Kidney tubule cell (primary cell): ENCODE data around the gene ABLIM3.
A peak's percentile ranks its signal among the peaks of the same experiment; 100 is the strongest.

Experiments used
- DNase-seq: peaks from one replicate; pipeline ENCODE4 v3.0.0-alpha.2; 2018; ENCODE audit warnings: low spot score

ABLIM3 gene

DNA sequence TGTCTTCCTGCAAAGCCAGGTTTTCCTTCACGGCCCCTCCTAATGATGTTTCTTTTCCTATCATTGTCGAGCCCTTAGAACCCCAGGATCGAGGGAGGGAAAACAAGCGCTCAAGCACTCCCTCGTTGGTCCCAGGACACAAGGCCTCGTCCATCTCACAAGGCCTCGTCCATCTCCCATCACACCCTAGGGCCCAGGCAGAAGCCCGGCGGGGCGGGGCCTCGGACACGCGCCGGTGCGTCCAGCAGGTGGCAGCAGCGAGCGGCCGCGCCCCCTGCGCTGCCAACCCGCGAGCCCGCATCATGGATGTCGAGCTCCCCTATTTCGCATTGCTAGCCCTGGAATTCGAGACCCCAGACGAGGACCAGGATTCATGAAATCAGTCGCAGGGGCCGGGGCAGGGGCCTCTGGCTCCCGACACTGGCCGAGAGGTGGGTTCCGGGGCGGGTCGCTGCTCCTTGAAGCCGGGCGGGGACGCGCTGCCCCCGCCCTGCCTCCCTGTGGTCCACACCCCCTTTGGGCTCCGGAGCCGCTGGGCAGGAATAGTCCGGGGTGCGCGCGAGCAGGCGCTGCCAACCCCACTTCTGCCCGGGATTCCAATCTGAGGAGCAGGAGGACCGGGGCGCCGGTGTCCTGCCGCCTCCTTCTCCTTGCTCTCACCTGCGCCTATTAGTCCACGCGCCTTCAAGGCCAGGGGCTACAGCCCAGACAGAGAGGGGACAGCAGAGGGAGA is at the start of gene ABLIM3:
Gene ABLIM3 (plus strand): TSS at position 270 of the 733 bp plus-strand sequence. CDS start 603 bp downstream, outside the sequence.
- peak; percentile 77 for DNase-seq

DNA sequence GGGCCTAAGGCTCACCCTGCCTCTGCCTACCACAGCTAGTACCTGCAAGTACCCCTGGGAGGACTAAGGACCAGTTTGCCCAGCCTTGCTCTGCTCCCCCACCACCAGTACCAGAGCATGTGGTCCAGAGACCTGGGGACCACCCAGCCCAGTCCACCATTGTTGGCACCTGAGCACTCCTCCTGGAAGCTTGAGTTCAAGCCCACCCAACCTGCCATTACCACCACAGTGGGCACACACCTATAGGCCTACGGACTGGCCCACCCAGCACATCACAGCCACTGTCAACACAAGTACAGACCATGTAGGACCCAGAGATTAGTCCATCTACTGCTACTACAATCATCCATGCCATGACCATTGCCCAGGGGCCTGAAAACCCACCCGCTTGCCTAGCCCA is 47.7 kb upstream of the ABLIM3 start:
- no peak for DNase-seq

DNA sequence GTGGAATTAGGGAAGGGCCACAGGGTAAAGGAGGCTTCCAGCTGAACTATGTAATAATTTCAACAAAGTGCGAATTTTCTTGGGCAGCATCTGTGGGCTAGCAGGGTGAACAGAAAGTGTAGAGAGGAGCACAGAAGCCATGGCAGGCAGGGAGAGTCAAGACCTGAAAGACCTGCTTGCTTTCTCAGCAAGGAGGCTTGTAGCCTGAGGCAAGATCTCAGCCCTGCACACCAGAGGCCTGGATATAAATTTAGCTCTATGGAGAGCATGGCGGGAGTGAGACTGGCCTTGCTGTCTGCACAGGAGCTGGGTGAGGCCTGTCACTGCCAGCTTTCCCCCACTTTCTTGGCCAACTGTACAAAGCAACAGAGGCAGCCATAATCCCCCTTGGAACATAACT is 46.3 kb upstream of the ABLIM3 start:
- no peak for DNase-seq

DNA sequence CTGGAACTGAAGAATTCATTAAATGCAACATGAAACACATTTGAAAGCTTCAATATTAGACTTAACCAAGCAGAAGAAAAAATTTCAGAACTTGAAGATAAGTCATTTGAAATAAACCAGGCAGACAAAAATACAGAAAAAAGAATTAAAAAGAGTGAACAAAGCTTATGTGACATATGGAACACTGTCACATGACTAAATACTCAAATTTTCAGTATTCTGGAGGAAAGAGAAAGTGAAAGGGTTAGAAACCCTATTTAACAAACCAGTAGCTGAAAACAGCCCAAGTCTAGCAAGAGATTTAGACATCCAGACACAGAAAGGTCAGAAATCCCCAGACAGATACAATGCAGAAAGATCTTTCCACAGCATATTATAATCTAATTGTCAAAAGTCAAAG is 41.4 kb upstream of the ABLIM3 start:
- DNase-seq, result no peak

DNA sequence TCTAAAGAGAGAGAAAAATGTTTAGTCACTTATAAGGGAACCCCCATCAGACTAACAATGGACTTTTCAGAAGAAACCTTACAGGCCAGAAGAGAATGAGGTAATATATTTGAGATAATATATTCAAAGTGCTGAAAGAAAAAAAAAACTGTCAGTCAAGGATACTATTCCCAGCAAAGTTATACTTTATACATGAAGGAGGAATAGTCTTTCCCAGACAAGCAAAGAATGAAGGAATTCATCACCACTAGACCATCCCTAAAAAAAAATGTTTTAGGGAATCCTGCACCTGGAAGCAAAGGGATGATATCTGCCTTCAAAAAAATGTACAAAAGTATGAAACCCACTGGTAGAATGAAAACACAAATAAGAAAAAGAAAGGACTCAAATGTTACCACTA is 41.0 kb upstream of the ABLIM3 start:
- DNase-seq, result no peak

DNA sequence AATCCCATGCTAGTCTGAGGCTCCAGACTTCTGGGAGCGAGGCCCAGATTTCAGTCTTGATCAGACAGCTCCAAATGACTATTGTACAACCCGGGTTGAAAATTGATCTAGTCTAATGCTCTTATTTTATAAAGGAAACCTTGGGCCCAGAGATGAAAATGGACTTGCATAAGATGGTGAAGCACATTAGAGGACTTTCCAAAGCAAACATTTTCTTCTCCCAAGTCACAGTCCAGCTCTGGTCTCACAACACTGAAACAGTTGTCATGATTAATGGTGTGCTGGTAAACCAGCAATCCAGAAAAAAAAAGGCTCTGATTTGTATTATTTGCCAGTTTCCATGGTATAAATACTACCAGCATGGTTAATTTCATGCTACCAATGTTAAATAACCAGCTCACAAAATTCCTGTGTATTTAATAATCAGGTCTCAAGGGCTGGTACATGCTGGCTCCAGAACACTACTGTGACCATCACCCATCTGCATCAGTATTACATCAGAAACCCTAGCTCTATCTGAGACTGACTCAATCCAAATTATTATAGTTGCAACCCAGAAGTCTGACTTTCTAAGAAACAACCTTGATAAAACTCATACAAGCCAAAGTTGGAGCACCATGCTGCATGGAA is 32.5 kb upstream of the ABLIM3 start:
- DNase-seq, result peak; percentile 9

DNA sequence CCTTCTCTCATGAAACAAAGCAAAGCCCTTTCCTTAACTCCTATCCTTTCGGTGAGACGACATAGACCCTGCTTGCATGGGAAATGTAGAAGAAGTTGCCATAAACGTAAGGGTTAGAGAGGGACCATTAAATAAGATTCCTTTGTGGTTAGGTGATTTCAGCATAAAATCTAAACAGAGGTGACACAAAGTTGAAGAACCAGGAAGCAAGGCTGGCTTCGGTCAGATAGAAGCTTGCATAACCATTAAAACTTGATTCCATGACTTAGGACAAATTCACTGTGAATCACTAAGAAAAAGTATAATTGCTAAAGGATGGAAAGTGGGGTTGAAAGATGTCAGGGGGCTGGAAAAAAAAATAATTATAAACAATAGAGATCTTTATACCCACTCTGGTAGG is 30.9 kb upstream of the ABLIM3 start:
- peak; percentile 52 for DNase-seq

DNA sequence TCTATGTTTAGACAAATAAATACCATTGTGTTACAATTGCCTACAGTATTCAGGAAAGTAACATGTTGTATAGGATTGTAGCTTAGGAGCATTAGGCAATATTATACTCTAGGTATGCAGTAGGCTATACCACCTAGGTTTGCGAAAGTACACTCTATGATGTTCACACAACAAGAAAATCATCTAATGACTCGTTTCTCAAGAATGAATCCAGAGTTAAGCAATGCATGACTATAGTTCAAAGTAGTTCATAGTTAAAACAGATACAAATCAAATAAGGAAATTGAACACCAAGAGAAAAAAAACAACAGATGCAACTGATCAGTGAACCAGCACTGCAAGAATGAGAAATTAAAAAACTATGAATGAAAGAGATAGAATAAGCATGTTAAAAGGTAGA is 27.6 kb upstream of the ABLIM3 start:
- peak; percentile 88 for DNase-seq

DNA sequence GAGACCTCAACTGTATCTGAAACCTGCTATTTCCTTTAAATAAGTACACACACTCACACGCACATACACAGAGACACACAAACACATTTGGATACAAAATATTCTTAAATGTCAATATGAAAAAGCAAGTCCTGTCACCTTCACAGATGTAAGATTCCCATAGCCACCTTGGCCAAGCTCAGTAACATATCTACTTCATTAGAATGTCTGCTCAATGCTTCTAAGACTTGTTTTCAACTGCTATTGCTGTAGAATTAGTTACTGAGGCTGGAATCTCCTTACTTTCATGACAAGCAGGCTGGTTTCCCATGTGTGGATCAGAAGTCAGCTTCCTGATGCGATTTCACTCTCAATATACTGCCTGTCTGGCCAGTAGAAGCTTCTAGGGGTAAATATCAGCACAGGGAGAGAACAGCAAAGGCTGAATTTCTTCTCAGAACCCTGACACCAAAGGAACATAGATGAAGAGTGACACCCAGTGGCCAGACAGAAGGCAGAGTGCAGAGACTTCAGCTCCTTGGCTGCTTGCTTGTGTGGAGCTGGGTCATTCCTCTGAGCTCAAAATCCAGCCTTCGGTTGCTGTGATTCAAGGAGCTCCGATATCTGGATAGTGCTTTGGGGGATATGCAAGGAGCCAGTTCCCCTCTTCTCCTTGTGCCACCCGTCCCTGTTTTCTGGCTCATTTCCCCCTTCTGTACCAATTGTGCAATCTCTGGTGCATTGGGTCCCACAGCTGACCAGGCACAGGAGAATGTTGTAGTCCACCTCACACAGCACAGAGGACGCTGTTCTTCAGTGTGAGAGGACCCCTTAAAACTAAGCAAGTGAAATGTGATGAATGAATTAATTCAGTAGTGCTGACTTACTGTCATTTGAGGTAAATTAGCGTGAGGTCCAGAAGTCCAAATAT is 26.6 kb upstream of the ABLIM3 start:
- DNase-seq, result peak; percentile 88

DNA sequence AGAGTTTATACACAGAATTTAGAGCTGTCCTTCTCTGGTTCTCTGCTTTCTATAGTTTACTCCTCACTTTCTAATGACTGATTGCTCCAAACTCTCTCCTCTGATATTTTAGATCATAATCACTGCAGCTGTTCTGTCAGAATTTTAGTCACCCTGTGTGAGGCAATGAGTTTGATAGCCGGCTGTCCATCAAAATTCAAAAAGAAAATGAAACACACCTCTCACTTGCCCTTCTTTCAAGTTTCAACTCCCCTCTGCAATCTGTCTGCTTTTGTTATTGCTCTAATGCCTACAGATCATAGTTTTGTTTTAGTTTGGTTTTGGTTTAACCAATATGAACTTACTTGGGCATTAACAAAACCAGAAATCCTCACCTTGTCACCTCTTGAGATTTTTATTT is 23.3 kb upstream of the ABLIM3 start:
- DNase-seq, result no peak

DNA sequence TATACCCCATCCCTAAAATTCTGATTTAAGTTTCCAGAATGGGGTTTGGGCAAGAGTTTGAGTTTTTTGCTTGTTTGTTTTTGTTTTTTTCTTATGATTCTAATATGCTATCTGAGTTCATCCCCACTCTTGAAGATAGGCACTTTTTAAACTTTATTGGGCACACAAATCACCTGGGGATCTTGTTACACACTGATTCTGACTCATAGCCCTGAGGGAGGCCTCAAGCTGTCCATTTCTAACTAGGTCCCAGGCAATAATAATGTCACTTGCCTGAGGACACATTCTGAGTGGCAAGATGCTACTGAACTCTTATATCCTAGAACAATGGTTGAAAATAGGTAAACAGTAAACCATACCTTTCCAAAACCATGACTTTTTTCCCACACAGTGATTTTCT is 22.8 kb upstream of the ABLIM3 start:
- DNase-seq, result peak; percentile 44

DNA sequence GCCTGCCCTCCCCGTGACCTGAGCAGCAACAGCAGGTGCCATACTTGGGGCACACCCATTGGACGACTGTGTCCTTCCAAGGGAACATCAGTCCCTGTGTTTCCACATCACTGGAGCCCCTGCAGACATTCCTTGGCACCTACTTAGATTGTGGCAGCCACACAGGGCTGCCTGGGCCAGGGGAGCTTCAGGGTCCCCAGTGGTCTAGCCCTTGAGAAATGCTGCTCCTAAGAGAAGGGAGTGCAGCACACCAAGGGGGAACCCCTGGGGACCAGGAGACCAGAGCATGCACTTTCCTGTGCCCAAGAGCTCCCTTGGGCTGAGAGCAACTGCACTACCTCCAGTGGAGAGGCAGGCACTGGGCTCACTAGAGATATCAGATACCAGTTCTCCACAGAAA is 20.1 kb upstream of the ABLIM3 start:
- DNase-seq, result no peak

DNA sequence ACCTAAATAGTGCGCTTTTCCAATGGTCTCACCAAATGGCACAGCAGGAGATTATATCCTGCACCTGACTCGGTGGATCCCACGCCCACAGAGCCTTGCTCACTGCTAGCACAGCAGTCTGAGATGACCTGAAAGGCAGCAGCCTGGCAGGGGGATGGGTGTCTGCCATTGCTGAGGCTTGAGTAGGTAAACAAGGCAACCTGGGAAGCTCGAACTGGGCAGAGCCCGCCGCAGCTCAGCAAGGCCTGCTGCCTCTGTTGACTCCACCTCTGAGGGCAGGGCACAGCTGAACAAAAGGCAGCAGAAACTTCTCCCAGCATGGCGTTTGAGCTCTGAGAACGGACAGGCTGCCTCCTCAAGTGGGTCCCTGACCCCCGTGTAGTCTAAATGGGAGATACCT is 18.1 kb upstream of the ABLIM3 start:
- no peak for DNase-seq

DNA sequence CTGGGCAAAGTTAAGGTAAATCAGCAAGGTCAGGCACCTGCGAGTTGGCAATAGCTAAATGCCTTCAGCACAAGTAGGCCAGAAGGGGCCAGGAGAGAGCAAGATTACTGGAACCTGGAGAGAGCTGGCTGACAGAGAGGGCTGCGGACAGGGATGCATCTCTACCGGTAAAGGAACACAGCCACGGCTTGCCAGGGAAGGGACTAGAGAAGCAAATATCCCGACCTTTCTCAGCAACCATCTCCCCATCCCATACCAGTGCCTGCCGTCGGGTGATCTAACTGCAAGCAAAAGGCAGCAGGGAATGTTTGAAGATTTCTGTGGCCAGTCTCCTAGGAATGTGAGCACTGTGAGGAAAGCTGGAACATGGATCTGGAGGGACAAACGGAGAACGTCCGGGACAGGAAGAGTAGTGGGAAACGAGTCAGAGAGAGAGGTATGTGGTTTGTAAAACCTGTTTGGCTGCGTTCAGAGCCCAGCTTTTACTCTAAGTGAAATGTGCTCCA is 15.9 kb upstream of the ABLIM3 start:
- DNase-seq, result peak; percentile 65

DNA sequence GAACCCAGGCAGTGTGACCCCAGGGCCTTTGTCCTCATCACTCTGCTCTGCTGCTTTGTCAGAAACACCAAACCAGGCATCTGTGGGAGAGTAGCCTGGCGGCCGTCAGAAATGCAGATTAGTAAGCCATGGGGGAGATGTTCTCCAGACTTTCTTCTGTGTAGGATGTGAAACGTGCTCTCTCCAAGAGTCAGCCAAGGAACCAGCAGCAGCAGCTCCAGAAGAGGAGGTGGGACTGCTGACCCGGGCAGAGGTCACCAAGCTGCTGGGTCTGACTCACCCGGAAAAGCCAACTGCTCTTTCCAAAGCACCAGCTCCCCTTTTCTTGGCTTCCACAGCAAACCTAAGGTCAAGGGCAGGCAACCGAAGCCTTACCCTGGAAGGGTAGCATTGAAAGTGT is 14.4 kb upstream of the ABLIM3 start:
- peak; percentile 26 for DNase-seq

DNA sequence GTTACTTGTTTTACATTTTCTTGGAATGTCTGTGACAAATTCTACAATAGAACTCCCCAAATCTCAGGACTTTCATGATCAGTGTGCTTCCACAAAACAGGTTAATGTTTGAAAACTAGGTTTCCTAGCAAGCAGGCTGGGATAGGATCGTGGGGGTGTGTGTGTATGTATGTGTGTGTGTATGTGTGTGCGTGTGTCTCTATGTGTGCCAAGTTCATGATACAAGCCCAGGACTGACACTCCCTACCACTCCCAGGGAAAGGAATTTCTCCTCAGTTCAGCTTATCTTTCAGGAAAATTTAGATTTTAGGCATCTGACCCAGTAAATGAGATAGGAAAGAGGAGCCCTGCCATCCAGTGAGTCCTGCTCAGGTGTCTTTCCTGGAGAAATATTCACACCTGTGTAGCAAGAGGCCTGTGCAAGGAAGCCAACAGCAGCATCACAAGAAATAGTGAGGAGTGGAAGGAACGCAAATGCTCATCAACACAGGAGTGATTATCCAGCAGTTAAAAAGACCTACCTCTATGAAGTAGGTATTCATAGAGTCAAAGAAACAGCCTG is 13.8 kb upstream of the ABLIM3 start:
- no peak for DNase-seq

DNA sequence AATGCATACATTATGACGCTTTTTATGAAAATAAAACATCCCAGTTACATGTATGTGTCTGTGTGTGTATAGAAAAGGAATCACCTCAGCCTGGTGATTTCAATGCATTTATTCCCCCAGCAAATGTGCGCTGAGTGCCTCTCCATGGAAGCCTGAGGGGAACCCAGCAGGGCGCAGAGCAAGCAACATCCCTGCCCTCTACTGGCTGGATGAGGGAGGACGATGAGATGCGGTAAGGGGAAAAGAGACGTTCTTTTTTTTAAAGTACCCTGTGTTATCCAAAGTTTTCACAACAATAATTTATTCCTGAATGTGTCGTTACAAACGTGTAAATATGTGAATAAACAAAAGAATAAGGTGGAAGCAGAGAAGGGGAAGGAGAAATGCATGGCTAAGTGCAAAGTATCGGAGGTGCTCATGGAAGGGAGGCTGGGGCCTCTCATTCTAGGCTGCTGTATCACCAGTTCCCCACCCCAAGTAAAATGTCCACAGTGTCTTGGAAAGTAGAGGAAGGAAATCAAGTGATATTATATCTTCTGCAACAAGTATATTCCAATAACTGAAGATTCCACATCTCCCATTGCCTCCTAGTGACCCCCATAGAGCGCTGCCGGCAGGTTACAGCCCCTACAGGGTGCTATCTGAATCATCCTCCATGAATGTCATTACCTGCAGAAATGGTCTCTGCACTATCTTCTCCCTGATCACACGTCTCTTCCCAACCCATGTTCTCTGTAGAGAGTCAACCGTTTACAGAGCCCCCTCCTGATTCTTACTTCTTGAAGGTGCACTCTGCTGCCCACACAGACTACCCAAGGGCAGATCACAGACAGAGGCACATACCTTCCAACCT is 13.0 kb upstream of the ABLIM3 start:
- peak; percentile 56 for DNase-seq

DNA sequence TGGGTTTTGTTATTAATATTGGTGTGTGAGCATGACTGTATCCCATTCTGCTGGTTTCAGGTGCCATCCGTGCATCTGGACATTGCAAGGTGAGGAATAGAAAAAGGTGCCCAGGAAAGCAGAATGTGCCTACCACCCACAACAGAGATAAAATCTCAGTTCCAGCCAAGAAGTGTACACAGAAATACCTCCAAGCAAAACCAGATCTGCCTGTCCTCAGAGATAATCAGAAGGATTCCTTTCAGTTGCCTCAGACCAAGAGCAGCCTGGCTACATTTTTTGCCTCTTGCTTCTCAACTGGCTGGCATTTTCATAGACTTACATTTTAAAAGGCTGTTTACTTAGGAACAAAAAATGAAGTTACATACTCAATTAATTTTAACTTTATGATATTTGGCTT is 12.1 kb upstream of the ABLIM3 start:
- DNase-seq, result peak; percentile 38

DNA sequence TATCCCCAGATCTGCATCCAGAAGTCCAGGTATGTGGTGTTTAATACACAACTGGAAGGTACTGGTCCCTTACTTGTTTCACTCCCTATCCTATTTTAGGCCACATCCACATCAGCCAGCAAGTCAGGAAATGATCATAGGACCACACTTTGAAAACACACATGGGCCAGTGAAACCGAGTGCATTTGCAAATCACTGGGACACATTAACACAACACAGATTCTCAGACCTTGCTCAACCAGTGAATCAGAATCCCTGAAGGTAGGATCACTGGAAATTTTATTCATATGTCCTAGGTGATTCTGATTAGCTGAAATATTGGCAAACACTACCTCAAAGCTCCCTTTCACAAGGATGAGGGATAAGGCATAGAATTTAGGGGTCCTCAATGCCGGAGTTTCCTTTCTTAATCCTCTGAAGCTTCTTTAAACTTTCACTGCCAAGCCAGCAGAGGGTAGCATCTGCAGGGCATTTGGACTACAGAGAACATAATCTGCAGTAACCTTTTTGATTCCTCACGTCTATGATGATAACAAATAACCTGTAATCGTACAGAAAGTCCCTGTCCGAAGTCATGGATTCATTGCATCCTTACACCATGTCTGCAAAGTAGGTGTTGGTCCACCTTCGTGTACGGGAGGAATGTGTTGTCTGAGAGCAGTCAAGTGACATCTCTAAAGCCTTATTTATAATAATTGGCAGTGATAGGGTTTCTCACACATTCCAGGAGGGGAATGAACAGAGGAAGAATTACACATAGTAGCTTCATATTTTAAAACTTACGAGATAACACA is 11.0 kb upstream of the ABLIM3 start:
- DNase-seq, result peak; percentile 49

DNA sequence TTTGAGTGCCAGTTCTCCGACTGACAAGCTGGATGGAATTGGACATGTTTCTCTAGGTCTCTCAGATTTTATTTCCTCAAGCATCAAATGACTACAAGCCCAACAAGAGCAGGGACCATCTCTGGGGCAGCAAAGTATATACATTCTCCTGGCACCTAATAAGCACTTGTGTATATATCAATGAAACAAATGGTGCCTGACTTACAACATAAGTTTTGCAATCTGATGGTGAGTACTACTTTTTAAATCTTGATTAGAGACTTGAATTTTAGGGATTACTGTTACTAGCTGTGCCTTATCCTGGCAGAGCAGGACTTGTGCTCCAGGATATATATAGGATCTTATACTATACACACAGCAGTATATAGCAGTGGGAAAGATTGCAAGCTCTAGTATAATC is 8.8 kb upstream of the ABLIM3 start:
- DNase-seq, result no peak
